ENCODE measurements around the gene SENP7.
"Not testable (repeated sequence)": the region's sequence is repeated elsewhere in the genome, so short reads cannot be mapped to it uniquely, and the experiment has no call there.

SENP7 gene

DNA sequence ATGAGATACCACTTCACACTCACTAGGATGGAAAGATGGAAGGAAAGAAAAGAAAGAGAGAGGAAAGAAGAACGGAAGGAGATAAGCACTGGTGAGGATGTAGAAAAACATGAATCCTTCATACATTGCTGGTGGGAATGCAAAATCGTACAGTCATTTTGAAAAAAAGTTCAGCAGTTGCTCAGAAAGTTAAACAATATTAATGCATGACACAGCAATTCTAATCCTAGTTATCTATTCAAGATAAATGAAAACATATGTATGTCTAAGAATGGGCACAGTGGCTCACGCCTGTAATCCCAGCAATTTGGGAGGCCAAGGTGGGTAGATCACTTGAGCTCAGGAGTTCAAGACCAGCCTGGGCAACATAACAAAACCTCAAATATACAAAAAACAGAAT, 59.1 kb downstream of the SENP7 start:
- peak; percentile 50 for DNase-seq

DNA sequence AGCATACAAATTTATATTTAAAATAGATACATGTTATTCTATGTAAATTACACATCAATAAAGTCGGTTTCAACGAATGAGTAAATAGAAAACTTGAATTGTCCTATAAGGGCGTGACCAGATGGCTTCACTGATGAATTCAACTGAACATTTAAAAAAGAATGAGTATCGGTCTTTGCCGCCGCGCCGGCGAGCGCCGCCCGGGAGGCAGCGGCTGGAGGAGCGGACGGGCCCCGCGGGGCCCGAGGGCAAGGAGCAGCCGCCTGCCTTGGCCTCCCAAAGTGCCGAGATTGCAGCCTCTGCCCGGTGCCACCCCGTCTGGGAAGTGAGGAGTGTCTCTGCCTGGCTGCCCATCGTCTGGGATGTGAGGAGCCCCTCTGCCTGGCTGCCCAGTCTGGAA, 74.4 kb downstream of the SENP7 start:
- not testable (repeated sequence) for DNase-seq

DNA sequence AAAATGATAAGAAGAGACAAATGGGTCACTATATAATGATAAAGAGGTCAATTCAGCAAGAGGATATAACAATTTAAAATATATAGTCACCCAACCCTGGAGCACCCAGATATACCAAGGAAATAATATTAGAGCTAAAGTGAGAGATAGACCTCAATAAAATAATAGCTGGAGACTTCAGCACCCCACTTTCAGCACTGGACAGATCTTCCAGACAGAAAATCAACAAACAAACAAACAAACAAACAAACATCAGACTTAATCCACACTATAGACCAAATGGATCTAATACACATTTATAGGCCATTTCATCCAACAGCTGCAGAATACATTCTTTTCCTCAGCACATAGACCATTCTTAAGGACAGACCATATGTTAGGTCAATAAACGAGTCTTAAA, 79.4 kb downstream of the SENP7 start:
- no peak for DNase-seq

DNA sequence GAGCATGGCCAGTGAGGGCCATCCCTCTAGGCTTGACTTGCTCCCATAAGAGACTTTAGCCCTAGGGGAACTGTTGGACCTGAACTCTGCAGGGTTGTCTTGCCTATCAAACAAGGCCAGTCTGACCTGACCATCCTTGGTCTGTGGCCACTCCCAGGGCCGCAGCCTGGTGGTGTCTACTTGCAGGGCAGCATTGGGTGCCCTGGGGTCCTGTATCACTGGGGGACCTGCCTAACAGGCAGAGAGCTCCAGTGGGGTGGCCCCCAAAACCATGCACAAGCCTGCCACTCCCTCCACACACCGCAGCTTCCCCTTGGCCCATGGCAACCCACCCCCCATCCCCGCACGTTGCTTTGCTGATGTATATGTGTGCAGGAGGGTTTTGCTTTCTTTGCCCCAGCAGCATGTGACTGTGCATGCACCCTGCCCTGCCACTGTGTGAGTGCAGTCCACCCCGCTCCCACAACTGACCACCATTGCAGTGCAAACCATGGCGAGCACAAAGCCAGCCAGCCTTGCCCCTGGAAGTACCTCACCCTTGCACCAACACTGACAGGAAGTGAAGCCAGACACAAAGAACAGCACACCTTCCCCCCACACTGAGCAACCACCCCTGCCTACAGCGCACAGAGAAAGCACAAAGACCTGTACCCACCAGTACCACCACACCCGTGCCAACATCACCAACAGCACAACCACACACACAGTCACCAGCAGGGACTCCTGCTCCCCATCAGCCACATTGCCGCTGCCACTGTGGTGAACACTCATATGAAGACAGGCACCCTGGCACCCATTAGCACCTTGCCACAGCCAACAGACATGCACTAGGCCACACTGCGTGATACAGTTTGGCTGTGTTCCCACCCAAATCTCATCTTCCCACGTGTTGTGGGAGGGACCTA, 88.8 kb downstream of the SENP7 start:
- no peak for DNase-seq

DNA sequence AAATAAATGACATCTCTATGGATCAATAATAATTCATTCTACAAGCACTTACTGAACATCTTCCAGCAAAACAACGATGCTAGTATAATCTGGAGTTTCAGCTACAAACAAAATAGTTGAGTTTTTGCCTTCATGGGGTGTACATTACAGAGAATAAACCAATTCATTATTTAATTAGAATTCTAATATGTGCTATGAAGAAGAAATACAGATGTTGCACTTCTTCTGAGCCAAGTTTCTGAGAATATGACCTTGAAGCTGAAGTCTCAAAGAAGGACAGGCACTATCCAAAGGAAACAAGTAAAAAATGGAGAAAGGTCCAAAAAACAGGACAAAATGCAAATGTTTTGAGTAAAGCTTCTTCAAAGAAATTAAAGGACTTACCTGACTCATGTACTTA, 94.2 kb downstream of the SENP7 start:
- no peak for DNase-seq

DNA sequence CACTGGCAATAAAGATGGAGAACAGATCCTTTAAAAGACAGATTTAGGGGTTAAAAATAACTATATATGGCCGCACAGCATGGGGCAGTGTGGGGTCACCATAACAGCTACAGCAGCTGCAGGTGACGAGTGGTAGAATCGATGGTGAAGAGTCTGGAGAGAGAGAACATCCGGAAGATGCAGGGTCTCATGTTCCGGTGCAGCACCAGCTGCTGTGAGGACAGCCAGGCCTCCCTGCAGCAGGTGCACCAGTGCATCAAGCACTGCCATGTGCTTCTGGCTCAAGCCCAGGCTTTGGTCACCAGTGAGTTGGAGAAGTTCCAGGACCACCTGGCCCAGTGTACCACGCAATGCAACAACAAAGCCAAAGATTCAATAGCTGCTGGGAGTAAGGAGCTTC, 98.9 kb downstream of the SENP7 start:
- no peak for DNase-seq

DNA sequence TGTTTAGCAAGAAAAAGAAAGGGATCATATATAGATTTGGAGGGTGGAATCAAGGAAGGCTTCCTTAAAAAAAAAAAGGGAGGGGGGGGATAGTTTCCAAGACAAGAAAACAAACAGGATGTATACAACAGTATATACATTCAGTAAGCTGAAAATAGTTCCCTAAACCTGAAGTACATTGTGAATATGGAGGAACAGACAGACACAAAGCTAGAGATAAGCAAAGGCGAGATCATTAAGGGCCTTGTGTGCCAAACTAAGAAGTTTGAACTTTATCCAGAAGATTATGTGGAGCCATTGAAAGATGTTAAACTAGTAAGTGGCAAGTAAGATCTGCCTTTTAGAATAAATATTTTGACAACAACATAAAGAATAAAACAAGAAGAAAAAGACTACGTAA, 99.4 kb downstream of the SENP7 start:
- DNase-seq: no peak

DNA sequence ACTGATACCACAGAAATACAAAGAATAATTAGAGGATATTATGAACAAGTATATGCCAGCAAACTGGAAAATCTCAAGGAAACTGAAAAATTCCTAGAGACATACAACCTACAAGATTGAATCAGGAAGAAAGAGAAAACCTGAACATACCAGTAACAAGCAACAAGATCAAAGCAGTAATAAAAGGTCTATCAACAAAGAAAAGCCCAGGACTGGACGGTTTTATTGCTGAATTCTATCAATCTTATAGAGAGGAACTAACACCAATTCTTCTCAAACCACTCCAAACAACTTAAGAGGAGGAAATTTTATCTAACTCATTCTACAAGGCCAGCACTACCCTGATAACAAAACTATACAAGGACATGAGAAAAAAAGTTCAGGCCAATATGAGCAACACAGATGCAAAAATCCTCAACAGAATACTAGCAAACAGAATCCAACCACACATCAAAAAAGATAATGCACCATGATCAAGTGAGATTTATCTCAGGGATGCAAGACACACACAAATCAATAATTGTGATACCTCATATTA, 121.5 kb downstream of the SENP7 start:
- DNase-seq: no peak

DNA sequence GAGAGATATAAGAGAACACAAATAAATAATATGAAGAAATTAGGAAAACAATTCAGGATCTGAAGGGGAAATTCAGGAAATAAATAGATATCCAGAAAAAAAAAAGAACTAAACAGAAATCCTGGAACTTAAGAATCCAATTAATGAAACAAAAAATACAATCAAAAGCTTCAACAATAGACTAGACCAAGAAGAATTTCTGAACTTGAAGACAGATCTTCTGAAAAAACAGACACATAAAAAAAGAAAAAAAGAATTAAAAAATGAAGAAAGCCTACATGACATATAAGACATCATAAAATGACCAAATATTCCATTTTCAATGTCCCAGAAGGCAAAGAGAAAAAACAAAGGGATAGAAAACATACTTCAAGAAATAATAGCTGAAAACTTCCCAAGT, 124.3 kb downstream of the SENP7 start:
- no peak for DNase-seq

DNA sequence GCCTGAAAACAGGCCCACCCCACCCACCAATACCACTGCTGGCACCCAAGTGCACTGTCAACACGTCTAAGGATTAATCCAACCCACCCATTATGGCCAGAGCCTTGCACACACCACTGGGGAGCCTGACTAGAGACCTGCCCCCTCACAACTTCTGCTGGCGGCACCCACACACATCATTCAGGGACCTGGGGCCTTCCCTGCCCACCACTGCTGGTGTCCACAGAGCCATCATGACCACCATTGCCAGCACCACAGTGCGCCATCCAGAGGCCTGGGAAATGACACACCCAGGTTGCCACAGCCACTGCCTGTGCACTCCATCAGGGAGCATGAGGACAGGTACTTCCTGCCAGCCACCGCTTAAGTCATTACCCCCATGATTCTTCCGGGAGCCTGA, 125.7 kb downstream of the SENP7 start:
- no peak for DNase-seq

DNA sequence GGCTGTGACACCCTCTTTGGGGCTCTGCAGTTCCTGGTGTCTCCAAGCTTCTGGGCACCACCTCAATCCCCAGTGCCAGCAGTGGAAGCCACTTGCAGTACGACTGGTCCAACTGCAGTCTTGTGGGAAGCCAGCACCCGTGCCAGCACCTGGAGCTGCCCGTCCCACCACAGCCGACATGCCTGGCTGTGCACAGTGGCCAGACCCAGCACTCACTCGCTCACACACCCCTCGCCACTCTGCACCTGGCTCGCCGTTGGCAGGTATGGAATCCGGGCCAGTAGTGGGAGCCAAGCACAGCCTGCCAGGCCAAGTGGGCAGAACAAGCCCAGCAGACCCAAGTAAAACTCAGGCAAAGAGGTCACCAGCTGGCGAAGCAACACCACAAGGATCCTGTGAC, 128.6 kb downstream of the SENP7 start:
- DNase-seq: no peak

DNA sequence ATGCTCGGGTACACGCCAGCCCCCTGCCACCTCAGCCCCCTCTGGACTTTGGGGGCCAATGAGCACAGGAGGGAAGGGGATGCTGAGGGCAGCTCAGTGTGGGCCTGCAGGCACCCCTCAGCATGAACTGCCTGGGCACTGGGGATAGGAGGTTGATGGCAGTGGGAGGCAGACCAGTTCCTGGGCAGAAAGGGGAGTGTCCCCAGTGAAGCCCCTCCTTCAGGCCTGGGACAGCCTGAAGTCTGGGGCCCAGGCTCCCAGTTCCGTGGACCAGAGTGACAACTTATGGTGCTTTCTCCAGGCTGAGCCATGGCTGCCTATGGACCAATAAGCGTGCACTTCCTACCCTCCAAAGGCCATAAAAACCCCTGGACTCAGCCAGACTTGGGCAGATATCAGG, 129.4 kb downstream of the SENP7 start:
- no peak for DNase-seq

DNA sequence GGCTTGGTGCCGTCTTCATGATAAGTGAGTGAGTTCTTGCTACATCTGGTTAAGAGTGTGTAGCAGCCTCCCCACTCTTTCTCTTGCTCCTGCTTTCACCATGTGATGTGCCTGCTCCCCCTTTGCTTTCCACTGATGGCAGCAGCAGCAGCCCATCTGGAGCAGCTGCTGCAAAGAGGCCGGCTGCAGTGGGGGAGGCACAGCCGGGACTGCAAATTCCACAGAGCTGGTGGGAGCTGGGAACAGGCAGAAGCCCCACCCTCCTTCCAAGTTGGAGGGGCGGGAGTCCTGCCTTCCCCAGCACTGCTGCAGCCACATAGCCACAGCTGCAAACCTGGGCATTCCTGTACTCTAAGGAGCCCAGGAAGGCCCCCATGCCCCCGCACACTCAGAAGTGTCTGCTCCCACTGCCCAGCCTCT, 129.8 kb downstream of the SENP7 start:
- DNase-seq: peak; percentile 31

DNA sequence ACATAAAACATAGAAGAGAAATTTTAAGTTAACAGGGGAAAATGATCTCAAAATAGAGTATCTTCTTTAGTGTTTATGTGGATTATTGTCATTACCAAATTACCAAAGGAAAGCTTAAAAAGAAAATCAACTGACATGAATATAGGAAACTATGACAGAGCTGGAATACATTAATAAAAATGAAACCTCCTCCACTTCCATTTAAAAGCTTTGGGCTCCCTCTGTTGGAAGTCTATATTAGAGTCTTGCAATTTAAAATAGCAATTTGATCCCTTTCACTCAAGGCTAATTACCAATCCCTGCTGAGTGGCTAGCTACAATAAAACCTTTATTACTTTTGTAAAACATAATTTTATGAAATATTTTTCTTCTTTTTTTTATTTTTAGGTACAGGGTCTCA, 131.2 kb downstream of the SENP7 start:
- peak; percentile 54 for DNase-seq

DNA sequence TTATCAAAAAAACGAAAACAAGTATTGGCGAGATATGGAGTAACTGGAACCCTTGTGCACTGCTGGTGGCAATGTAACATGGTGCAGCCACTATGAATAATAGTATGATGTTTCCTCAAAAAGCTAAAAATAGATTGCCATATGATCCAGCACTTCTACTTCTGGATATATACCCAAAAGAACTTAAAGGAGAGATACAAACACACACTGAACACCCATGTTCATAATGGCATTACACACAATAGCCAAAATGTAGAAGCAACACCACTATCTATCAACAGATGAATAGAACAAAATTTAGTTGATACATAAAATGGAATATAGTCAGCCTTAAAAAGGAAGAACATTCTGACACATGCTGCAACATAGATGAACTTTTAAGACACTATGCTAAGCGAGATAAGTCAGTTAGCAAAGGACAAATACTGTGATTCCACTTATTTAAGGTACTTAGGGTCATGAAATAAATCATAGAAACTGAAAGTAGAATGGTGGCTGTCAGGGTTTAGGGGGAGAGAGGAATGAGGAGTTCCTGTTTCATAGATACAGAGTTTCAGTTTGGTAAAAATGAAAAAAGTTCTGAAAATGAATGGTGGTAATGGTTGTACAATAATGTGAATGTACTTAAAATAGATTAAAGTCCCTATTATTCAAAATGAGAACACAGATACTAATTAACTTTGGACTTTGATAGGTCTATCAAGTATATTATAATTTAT, 133.2 kb downstream of the SENP7 start:
- DNase-seq: no peak

DNA sequence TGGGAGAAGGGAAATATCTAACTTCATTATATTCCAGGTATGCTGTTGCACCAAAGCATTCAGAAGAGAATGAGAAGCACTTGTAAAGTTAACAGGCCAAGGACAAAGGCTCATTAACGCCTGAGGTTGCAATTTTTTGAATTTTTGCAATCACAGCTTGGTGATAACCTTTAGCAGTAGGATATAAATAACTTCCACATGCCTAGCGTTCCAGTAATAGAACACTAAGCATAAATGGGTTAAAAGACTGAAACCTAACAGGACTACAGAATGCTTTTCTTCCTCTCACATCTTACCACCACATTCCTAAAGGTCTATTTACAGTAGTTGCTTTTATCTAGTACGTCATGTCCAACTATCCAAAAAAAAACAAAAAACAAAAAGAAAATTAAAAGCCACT, 135.2 kb downstream of the SENP7 start:
- peak; percentile 11 for DNase-seq

DNA sequence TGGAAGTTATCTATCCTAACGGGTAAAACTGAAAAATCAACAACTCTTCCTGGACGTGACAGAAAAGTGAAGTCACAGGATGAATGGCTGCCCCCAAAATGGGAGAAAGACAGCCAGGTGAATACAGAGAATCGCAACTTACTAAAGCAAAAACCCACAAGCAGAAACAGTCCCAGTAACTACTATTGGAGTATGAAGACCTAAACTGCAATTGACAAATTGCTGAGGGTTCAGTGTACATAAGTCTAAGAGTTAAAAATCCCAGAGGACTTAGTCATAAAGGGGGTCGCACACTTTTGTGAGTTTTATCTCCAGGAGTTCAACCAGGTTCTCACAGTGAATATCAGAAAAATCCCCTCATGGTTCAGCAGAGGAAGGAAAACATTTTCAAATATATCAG, 135.8 kb downstream of the SENP7 start:
- peak; percentile 7 for DNase-seq

DNA sequence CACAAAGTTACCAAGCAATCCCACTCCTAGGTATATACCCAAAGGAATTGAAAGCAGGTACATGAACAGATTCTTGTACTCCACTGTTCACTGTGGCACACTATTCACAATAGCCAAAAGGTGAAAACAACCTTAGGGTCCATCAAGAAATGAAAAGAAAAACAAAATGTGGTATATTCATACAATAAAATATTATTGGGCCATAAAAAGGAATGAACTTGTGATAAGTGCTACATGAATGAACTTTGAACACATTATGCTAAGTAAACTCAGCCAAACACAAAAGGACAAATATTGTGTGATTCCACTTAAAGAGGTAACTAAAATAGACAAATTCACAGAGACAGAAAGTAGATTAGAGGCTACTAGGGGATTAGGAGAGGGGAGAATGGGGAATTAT, 137.4 kb downstream of the SENP7 start:
- no peak for DNase-seq

DNA sequence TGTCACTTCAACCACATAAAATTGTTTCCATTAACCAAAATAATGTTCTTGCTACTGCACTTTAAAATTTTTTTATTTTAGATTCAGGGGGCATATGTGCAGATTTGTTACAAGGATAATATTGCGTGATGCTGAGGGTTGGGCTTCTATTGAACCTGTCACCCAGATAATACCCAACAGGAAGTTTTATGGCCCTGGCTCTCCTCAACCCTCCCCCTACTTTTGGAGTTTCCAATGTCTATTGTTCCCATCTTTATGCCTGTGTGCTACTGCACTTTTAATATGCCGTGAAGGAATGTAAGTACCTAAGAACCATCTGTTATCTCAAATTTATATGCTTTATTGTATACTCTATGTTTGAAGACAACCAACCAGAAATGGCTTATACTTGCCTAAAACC, 150.6 kb downstream of the SENP7 start:
- no peak for DNase-seq

DNA sequence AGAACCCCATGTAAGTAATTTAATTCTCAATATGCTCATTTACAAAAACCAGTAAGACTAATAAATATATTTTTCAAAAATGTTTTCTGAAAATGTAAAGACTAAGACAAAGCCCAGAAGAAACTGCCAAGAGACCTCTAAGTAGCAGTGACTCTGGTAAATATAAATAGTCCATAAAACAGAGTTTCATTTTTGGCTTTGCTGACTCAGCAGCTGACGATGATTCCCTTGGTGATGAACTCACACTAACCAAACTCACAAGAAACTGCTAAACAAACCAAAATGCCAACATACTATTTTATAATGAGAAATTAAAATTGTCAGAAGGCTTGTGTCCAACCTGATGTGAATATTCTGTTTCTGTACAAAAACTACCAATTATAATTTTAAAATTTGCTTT, 161.2 kb downstream of the SENP7 start:
- DNase-seq: peak; percentile 6

DNA sequence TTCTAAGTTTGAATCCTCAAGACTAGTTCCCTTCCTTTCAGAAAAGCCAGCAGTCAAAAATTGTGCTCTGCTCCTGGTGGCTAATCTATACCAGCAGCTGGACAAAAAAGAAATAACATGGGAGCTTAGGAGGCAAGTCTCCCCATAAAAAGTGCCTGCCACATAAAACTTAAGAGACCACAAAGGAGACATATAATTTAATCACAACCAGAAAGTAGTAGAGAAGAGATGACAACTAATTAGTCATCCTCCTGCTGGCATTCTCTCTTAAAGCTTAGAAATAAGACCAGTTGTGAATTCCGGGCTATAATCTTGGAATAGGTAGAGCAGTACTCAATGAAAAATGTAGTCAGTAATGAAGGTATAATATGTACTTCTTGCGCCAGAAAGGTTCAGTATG, 172.4 kb downstream of the SENP7 start:
- no peak for DNase-seq

DNA sequence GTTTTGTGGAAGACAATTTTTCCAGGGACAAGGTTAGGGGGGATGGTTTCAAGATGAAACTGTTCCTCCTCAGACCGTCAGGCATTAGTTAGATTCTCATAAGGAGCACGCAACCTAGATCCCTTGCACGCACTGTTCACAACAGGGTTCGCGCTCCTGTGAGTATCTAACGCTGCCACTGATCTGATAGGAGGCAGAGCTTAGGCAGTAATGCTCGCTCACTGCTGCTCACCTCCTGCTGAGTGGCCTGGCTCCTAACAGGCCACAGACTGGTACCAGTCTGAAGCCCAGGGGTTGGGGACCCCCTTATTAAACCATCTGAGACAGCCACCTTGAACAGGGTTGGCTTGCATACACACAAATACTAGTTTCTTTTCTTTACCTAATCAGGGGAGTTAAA, 179.1 kb downstream of the SENP7 start:
- no peak for DNase-seq

DNA sequence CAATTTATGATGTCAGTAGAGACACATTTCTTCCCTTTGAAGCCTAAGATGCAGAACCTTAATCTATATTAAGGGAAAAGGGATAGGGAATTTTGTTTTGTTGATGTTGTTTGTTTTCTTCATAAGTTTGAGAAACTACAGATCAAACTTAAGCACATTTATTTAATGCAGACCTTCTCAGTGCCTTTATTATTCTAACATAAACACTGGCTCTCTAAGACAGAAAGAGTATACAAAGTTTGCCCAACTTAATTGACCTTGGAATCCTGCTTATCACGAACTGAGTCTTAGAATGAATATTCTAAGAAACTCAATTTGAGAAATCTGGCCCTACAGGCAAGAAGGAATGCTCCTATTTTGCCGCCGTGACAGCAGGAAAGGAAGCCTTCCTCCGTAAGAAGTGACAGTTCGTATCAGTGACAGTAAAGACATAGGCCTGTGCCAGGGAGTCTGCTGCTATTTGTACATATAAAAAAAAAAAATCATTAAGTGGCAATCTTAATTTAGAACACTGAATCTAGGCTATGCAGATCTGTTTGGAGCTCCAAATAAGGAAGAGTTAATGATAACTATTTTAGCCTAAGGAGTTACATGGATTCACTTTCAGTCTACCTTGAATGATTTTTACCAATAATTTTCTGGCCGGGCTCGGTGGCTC, 183.9 kb downstream of the SENP7 start:
- DNase-seq: no peak
